NCI-H82 (cell line): ENCODE measurements around the gene YDJC.

ENCODE experiments used
- DNase-seq: peaks from one replicate; lab custom pipeline; 2025; lab: John Stamatoyannopoulos, UW

The YDJC gene

DNA sequence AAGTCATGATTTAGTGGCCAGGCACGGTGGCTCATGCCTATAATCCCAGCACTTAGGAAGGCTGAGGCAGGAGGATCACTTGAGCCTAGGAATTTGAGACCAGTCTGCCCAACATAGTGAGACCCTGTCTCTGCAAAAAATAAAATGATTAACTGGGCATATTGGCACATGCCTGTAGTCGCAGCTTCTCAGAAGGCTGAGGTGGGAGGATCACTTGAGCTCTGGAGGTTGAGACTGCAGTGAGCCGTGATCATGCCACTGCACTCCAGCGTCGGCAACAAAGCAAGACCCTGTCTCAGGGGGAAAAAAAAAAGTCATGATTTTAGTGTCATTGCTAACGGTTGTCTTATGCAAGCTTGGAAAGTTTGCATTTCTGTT, 50.4 kb downstream of the YDJC start:
- no peak for DNase-seq
